PC-9 (cell line): Measurements from ENCODE around the gene FAXC. TPM values are rescaled to one million over a fixed set of nuclear protein-coding genes. Genes with fewer than 3 reads are reported as not detected.

ENCODE experiments used
- BruUV-seq: library from RNA; stranded (reverse); fragments of 400-500 nt; replicated peaks from 2 replicates; lab custom pipeline; 2021; lab: Mats Ljungman, UMichigan
- CTCF ChIA-PET: fragments of 300-600 bp; sonication (Branson Sonifier 250); formaldehyde crosslinking; loops from one replicate; lab custom pipeline; 2022; ENCODE audit warnings: antibody characterized with exemption; lab: Charles Lee
- POLR2A ChIA-PET: fragments of 300-600 bp; sonication (Branson Sonifier 250); formaldehyde crosslinking; loops from one replicate; lab custom pipeline; 2022; ENCODE audit warnings: antibody characterized with exemption; ENCODE audit not compliant: unreplicated experiment; lab: Charles Lee
- DNase-seq, 2 experiments: peaks; one replicate each; pipeline versions ENCODE4 v3.0.0 to v3.0.0-alpha.2; 2015 to 2022; ENCODE audit warnings: mixed read lengths in 1 of 2
- H2AFZ ChIP-seq: fragments of 200-600 bp; sonication (generic); 2 replicates; pipeline ENCODE4 v1.8.1; 2017; ENCODE audit warnings: antibody characterized with exemption
- H3F3A ChIP-seq: fragments of 200-600 bp; sonication (generic); 2 replicates; pipeline ENCODE4 v1.8.1; 2017; ENCODE audit warnings: antibody characterized with exemption, mild to moderate bottlenecking, low read depth; ENCODE audit not compliant: insufficient read depth
- H3K27ac ChIP-seq: fragments of 200-600 bp; sonication (generic); 2 replicates; pipeline ENCODE4 v1.6.1; 2016; ENCODE audit warnings: mixed run types
- H3K27me3 ChIP-seq: fragments of 200-600 bp; sonication (generic); 2 replicates; pipeline ENCODE4 v1.6.1; 2016; ENCODE audit warnings: low read depth, mixed run types; ENCODE audit not compliant: insufficient read depth
- H3K36me3 ChIP-seq: fragments of 200-600 bp; sonication (generic); 2 replicates; pipeline ENCODE4 v1.6.1; 2016; ENCODE audit warnings: low read depth, mixed run types
- H3K4me1 ChIP-seq: fragments of 200-600 bp; sonication (generic); replicated peaks from 2 replicates; pipeline ENCODE4 v1.6.1; 2016; ENCODE audit warnings: mixed run types; ENCODE audit not compliant: insufficient read depth
- H3K4me2 ChIP-seq: fragments of 200-600 bp; sonication (generic); 2 replicates; pipeline ENCODE4 v1.6.1; 2017; ENCODE audit warnings: mixed run types
- H3K4me3 ChIP-seq: fragments of 200-600 bp; sonication (generic); 2 replicates; pipeline ENCODE4 v1.6.1; 2016; ENCODE audit warnings: mixed run types
- H3K79me2 ChIP-seq: fragments of 200-600 bp; sonication (generic); 2 replicates; pipeline ENCODE4 v1.6.1; 2017; ENCODE audit warnings: low read depth, mixed run types
- H3K9me2 ChIP-seq: fragments of 200-600 bp; sonication (generic); 2 replicates; pipeline ENCODE4 v1.8.1; 2017; ENCODE audit warnings: mild to moderate bottlenecking; ENCODE audit not compliant: insufficient read depth
- H3K9me3 ChIP-seq: fragments of 200-600 bp; sonication (generic); 2 replicates; pipeline ENCODE4 v1.8.1; 2016; ENCODE audit warnings: low read depth; ENCODE audit not compliant: insufficient read depth
- H4K20me1 ChIP-seq: fragments of 200-600 bp; sonication (generic); 2 replicates; pipeline ENCODE4 v1.8.1; 2017; ENCODE audit not compliant: insufficient read depth
- CTCF ChIP-seq: fragments of 200-600 bp; sonication (generic); conservative IDR thresholded peaks from 2 replicates; pipeline ENCODE4 v1.6.1; 2017; ENCODE audit warnings: mixed run types, antibody characterized with exemption, mild to moderate bottlenecking, moderate library complexity
- EZH2 ChIP-seq: fragments of 200-600 bp; sonication (generic); IDR thresholded peaks from 2 replicates; pipeline ENCODE4 v1.8.0; 2017; ENCODE audit warnings: antibody characterized with exemption, low read depth
- intact Hi-C: fragments of 100-400 bp; cut with micrococcal nuclease; formaldehyde crosslinking; loops from one replicate; pipeline ENCODE4 v1.10.0; 2022; ENCODE audit not compliant: unreplicated experiment
- total RNA-seq: library from RNA; stranded (reverse); gene quantifications from 2 replicates; pipeline ENCODE4 v1.2.3, GENCODE V29; 2021

FAXC gene
- total RNA-seq, 1 experiment from 2014 or later = 3.3 TPM

DNA sequence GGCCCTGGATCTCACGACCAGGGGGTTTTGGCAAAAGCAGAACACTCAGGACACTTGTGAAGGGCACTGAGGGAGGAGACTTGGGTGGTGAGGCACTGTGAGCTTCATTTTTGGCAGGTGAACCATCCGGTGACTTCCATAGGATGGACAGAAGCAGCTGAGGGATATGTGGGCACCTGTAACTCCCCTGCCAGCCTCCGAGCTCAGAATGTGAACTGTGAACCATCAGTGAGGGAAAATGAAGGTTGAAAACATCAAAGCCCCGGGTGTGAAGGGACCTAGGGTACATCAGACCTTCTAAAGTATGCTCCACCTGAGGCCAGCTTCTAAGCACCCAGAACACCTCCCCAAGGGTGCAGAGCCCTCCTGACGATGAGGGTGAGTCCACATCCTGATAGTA is 53.2 kb downstream of the FAXC start:
- TF ChIP-seq EZH2 (no peak), CTCF (no peak)
- Histone ChIP-seq H3K36me3 (no peaks in the 10 kb centered on the region), H3K27me3 (no peaks in the 10 kb centered on the region), H4K20me1 (no peaks in the 10 kb centered on the region), H3K27ac (no peak overlapping the region), H3K4me2 (no peak overlapping the region), H3K9me3 (no peaks in the 10 kb centered on the region), H3K79me2 (no peaks in the 10 kb centered on the region), H3K4me3 (no peak overlapping the region), H3K9me2 (no peaks in the 10 kb centered on the region), H2AFZ (no peak overlapping the region), H3K4me1 (no peaks in the 10 kb centered on the region), H3F3A (no peaks in the 10 kb centered on the region)
- POLR2A ChIA-PET = no interaction called here
- intact Hi-C loops = no loop called here
- CTCF ChIA-PET = no interaction called here
- BruUV-seq = no TSS peak
- no peak for DNase-seq

- H3K4me2 ChIP-seq = no peak overlapping the region
- H4K20me1 ChIP-seq = no peaks in the 10 kb centered on the region
- no peaks in the 10 kb centered on the region for H3K79me2 ChIP-seq
- CTCF ChIA-PET = no interaction called here
- H3K4me1 ChIP-seq = no peaks in the 10 kb centered on the region
- H3K9me2 ChIP-seq = no peaks in the 10 kb centered on the region
- POLR2A ChIA-PET = no interaction called here
- no TSS peak for BruUV-seq
- no peaks in the 10 kb centered on the region for H3K27me3 ChIP-seq
- no peak overlapping the region for H3K4me3 ChIP-seq
- intact Hi-C loops = no loop called here
- no peak overlapping the region for H3K27ac ChIP-seq
- no peak overlapping the region for H2AFZ ChIP-seq
- no peaks in the 10 kb centered on the region for H3K9me3 ChIP-seq
- H3F3A ChIP-seq = no peaks in the 10 kb centered on the region
- TF ChIP-seq CTCF = no peak
- no peak for TF ChIP-seq EZH2
- no peaks in the 10 kb centered on the region for H3K36me3 ChIP-seq
- DNase-seq = no peak
Measured at GRCh38 chr6:99295276-99295675, 54.2 kb downstream of the FAXC start.

- H3K4me2 ChIP-seq = no peak overlapping the region
- H3K27ac ChIP-seq = no peak overlapping the region
- H3K4me3 ChIP-seq = no peak overlapping the region
- ChIA-PET POLR2A (no interaction called here), CTCF (no interaction called here)
- H2AFZ ChIP-seq = no peak overlapping the region
- no TSS peak for BruUV-seq
- H3K36me3 ChIP-seq = no peaks in the 10 kb centered on the region
- DNase-seq = no peak
- H3K4me1 ChIP-seq = no peaks in the 10 kb centered on the region
- H3K79me2 ChIP-seq = no peaks in the 10 kb centered on the region
- no peaks in the 10 kb centered on the region for H3F3A ChIP-seq
- no peaks in the 10 kb centered on the region for H4K20me1 ChIP-seq
- intact Hi-C loops = no loop called here
- no peaks in the 10 kb centered on the region for H3K9me2 ChIP-seq
- H3K27me3 ChIP-seq = no peaks in the 10 kb centered on the region
- H3K9me3 ChIP-seq = no peaks in the 10 kb centered on the region
- no peak for TF ChIP-seq EZH2
- no peak for TF ChIP-seq CTCF
Measured at GRCh38 chr6:99294786-99295185, 54.7 kb downstream of the FAXC start.
